Activated naive CD4-positive, alpha-beta T cell treated with anti-CD3 and anti-CD28 coated beads for 36 hours (primary cell): ENCODE results near the gene LDHAL6B. TPM values are rescaled to one million over a fixed set of nuclear protein-coding genes. Genes with fewer than 3 reads are reported as not detected.
"Not testable (repeated sequence)": the region's sequence is repeated elsewhere in the genome, so short reads cannot be mapped to it uniquely, and the experiment has no call there.

Experiments used
- CTCF ChIA-PET: fragments of 350-600 bp; sonication (Branson Sonifier 250); formaldehyde crosslinking; loops from one replicate; lab custom pipeline; 2021; ENCODE audit warnings: antibody characterized with exemption; lab: Charles Lee
- DNase-seq: peaks from one replicate; pipeline ENCODE4 v3.0.0-alpha.2; 2020
- H3K27ac Mint-ChIP-seq: one replicate; pipeline ENCODE4 v1.8.0; 2021; ENCODE audit warnings: mild to moderate bottlenecking, mixed read lengths
- H3K27me3 Mint-ChIP-seq: one replicate; pipeline ENCODE4 v1.8.0; 2021; ENCODE audit warnings: low read depth, mixed read lengths
- H3K36me3 Mint-ChIP-seq: one replicate; pipeline ENCODE4 v1.8.0; 2021; ENCODE audit warnings: low read depth, mixed read lengths
- H3K4me1 Mint-ChIP-seq: one replicate; pipeline ENCODE4 v1.8.0; 2021; ENCODE audit warnings: low read depth, mixed read lengths
- H3K4me3 Mint-ChIP-seq: one replicate; pipeline ENCODE4 v1.8.0; 2021; ENCODE audit warnings: mild to moderate bottlenecking, moderate library complexity, mixed read lengths
- H3K9me3 Mint-ChIP-seq: one replicate; pipeline ENCODE4 v1.8.0; 2021; ENCODE audit warnings: mixed read lengths
- intact Hi-C: fragments of 100-400 bp; cut with micrococcal nuclease; formaldehyde crosslinking; loops from one replicate; pipeline ENCODE4 v1.15.1; 2023
- total RNA-seq, 2 experiments: library from RNA; stranded (reverse); gene quantifications; one replicate each; pipeline ENCODE4 v1.2.3, GENCODE V29; 2021

LDHAL6B gene
- not detected for total RNA-seq

- CTCF ChIA-PET, result no interaction called here
- no peak within 1 kb of the TSS for H3K27ac Mint-ChIP-seq
- DNase-seq, result no peak
- H3K4me1 Mint-ChIP-seq, result no peaks in the 10 kb centered on the region
- H3K4me3 Mint-ChIP-seq, result no peak within 1 kb of the TSS
- no peaks in the 10 kb centered on the region for H3K36me3 Mint-ChIP-seq
- H3K27me3 Mint-ChIP-seq, result no peaks in the 10 kb centered on the region
- intact Hi-C loops, result no loop called here
- H3K9me3 Mint-ChIP-seq, result no peaks in the 10 kb centered on the region
These were observed at the start of gene LDHAL6B for GRCh38 chr15:59206623-59207183. TSS of gene LDHAL6B (plus strand) at chr15:59206843. CDS start at chr15:59206941, 98 bp downstream.

- CTCF ChIA-PET, result no interaction called here
- H3K4me3 Mint-ChIP-seq, result no peak overlapping the region
- intact Hi-C loops, result no loop called here
- no peak overlapping the region for H3K27ac Mint-ChIP-seq
- no peaks in the 10 kb centered on the region for H3K4me1 Mint-ChIP-seq
- no peaks in the 10 kb centered on the region for H3K9me3 Mint-ChIP-seq
- no peaks in the 10 kb centered on the region for H3K27me3 Mint-ChIP-seq
- DNase-seq, result no peak
- no peaks in the 10 kb centered on the region for H3K36me3 Mint-ChIP-seq
These were observed 49.2 kb upstream of the LDHAL6B start for GRCh38 chr15:59157396-59157795.

- CTCF ChIA-PET, result interaction anchor here (1.1 kb wide), 1 partner anchor 178 kb away, joined by 4 read pairs; no protein-coding TSS in a partner anchor
- Mint-ChIP-seq H3K9me3 (no peaks in the 10 kb centered on the region), H3K27me3 (no peaks in the 10 kb centered on the region), H3K4me3 (no peak overlapping the region), H3K36me3 (no peaks in the 10 kb centered on the region), H3K27ac (no peak overlapping the region), H3K4me1 (no peaks in the 10 kb centered on the region)
- no peak for DNase-seq
- intact Hi-C loops, result no loop called here
These were observed 48.6 kb upstream of the LDHAL6B start for GRCh38 chr15:59157840-59158700.

GRCh38 chr15:59158701-59159034, 48.0 kb upstream of the LDHAL6B start:
- Mint-ChIP-seq H3K36me3 (no peaks in the 10 kb centered on the region), H3K27ac (no peak overlapping the region), H3K4me1 (no peaks in the 10 kb centered on the region), H3K9me3 (no peaks in the 10 kb centered on the region), H3K27me3 (no peaks in the 10 kb centered on the region), H3K4me3 (no peak overlapping the region)
- no peak for DNase-seq
- intact Hi-C loops, result no loop called here
- CTCF ChIA-PET, result interaction anchor here (1.1 kb wide), 1 partner anchor 179 kb away, joined by 4 read pairs; no protein-coding TSS in a partner anchor

GRCh38 chr15:59159210-59159609, 47.4 kb upstream of the LDHAL6B start:
- CTCF ChIA-PET, result no interaction called here
- no peak overlapping the region for H3K27ac Mint-ChIP-seq
- H3K27me3 Mint-ChIP-seq, result peaks cover 3% of the 10 kb centered on the region
- no peak overlapping the region for H3K4me3 Mint-ChIP-seq
- no peaks in the 10 kb centered on the region for H3K4me1 Mint-ChIP-seq
- intact Hi-C loops, result no loop called here
- H3K9me3 Mint-ChIP-seq, result no peaks in the 10 kb centered on the region
- no peaks in the 10 kb centered on the region for H3K36me3 Mint-ChIP-seq
- no peak for DNase-seq

GRCh38 chr15:59160880-59161593, 45.6 kb upstream of the LDHAL6B start:
- no peaks in the 10 kb centered on the region for H3K36me3 Mint-ChIP-seq
- no peaks in the 10 kb centered on the region for H3K4me1 Mint-ChIP-seq
- no peak overlapping the region for H3K27ac Mint-ChIP-seq
- H3K27me3 Mint-ChIP-seq, result peaks cover 3% of the 10 kb centered on the region
- no peak overlapping the region for H3K4me3 Mint-ChIP-seq
- no peaks in the 10 kb centered on the region for H3K9me3 Mint-ChIP-seq
- peak; percentile 39 for DNase-seq
- CTCF ChIA-PET, result interaction anchor here (0.6 to 1.6 kb wide), 7 partner anchors 14 to 346 kb away, joined by 3 to 8 read pairs (median 4); no protein-coding TSS in a partner anchor
- intact Hi-C loops, result loop anchor here (5.0 kb wide), 1 partner anchor 331 kb away; no protein-coding TSS in a partner anchor

- not testable (repeated sequence) for DNase-seq, H3K27me3 Mint-ChIP-seq, H3K36me3 Mint-ChIP-seq, H3K4me1 Mint-ChIP-seq, H3K4me3 Mint-ChIP-seq, H3K27ac Mint-ChIP-seq, H3K9me3 Mint-ChIP-seq
- CTCF ChIA-PET, result interaction anchor here (0.6 to 1.6 kb wide), 9 partner anchors 13 to 344 kb away, joined by 3 to 8 read pairs (median 3); no protein-coding TSS in a partner anchor
- intact Hi-C loops, result loop anchor here (5.0 kb wide), 1 partner anchor 330 kb away; no protein-coding TSS in a partner anchor
These were observed 44.6 kb upstream of the LDHAL6B start for GRCh38 chr15:59162080-59162479.

- peaks cover 4% of the 10 kb centered on the region for H3K4me1 Mint-ChIP-seq
- no peaks in the 10 kb centered on the region for H3K9me3 Mint-ChIP-seq
- H3K27me3 Mint-ChIP-seq, result peaks cover 3% of the 10 kb centered on the region
- CTCF ChIA-PET, result interaction anchor here (0.7 to 1.3 kb wide), 5 partner anchors 9 to 454 kb away, joined by 3 to 6 read pairs (median 4); no protein-coding TSS in a partner anchor
- H3K4me3 Mint-ChIP-seq, result no peak overlapping the region
- H3K36me3 Mint-ChIP-seq, result no peaks in the 10 kb centered on the region
- DNase-seq, result no peak
- intact Hi-C loops, result no loop called here
- no peak overlapping the region for H3K27ac Mint-ChIP-seq
These were observed 40.9 kb upstream of the LDHAL6B start for GRCh38 chr15:59165726-59166125.

GRCh38 chr15:59166166-59166565, 40.5 kb upstream of the LDHAL6B start:
- H3K27me3 Mint-ChIP-seq, result peaks cover 3% of the 10 kb centered on the region

GRCh38 chr15:59166601-59167265, 39.9 kb upstream of the LDHAL6B start:
- intact Hi-C loops, result no loop called here
- H3K27ac Mint-ChIP-seq, result no peak overlapping the region
- peaks cover 3% of the 10 kb centered on the region for H3K27me3 Mint-ChIP-seq
- no peaks in the 10 kb centered on the region for H3K36me3 Mint-ChIP-seq
- no peak overlapping the region for H3K4me3 Mint-ChIP-seq
- peaks cover 4% of the 10 kb centered on the region for H3K4me1 Mint-ChIP-seq
- DNase-seq, result no peak
- no peaks in the 10 kb centered on the region for H3K9me3 Mint-ChIP-seq
- CTCF ChIA-PET, result interaction anchor here (0.7 kb wide), 1 partner anchor 10 kb away, joined by 6 read pairs; no protein-coding TSS in a partner anchor

More at GRCh38 chr15:59166166-59166565, 40.5 kb upstream of the LDHAL6B start:
- Mint-ChIP-seq H3K4me1 (peaks cover 4% of the 10 kb centered on the region), H3K27ac (no peak overlapping the region), H3K4me3 (no peak overlapping the region), H3K36me3 (no peaks in the 10 kb centered on the region), H3K9me3 (no peaks in the 10 kb centered on the region)
- intact Hi-C loops, result no loop called here
- DNase-seq, result no peak
- CTCF ChIA-PET, result interaction anchor here (0.7 to 1.3 kb wide), 4 partner anchors 10 to 363 kb away, joined by 3 to 6 read pairs (median 5); no protein-coding TSS in a partner anchor

GRCh38 chr15:59168536-59168935, 38.1 kb upstream of the LDHAL6B start:
- CTCF ChIA-PET, result no interaction called here
- intact Hi-C loops, result no loop called here
- Mint-ChIP-seq H3K36me3 (no peaks in the 10 kb centered on the region), H3K27ac (no peak overlapping the region), H3K27me3 (peaks cover 3% of the 10 kb centered on the region), H3K4me1 (peaks cover 4% of the 10 kb centered on the region), H3K4me3 (no peak overlapping the region), H3K9me3 (no peaks in the 10 kb centered on the region)
- DNase-seq, result no peak
